HepG2 (cell line): ENCODE results near the gene LIME1. TPM values are rescaled to one million over a fixed set of nuclear protein-coding genes. Genes with fewer than 3 reads are reported as not detected.

Experiments
- CHD4 ChIP-seq: fragments of 200-600 bp; sonication (generic); IDR thresholded peaks from 2 replicates; pipeline ENCODE4 v1.7.0; 2017; ENCODE audit warnings: mild to moderate bottlenecking, low read length, borderline replicate concordance
- ELF3 ChIP-seq: IDR thresholded peaks from 2 replicates; pipeline ENCODE4 v1.6.1; 2016; ENCODE audit warnings: missing genetic modification reagents, missing compliant biosample characterization
- ESRRA ChIP-seq: sonication (generic); formaldehyde crosslinking; IDR thresholded peaks from 2 replicates; pipeline ENCODE4 v1.5.1; 2020; ENCODE audit warnings: mild to moderate bottlenecking, low read depth, missing genetic modification reagents
- LBX2 ChIP-seq: sonication (generic); formaldehyde crosslinking; IDR thresholded peaks from 2 replicates; pipeline ENCODE4 v1.5.0; 2020; ENCODE audit warnings: missing genetic modification reagents, mild to moderate bottlenecking, borderline replicate concordance
- MED1 ChIP-seq: sonication (generic); formaldehyde crosslinking; IDR thresholded peaks from 2 replicates; pipeline ENCODE4 v1.4.0; 2020; ENCODE audit warnings: missing genetic modification reagents
- PHF8 ChIP-seq: sonication (generic); formaldehyde crosslinking; IDR thresholded peaks from 2 replicates; pipeline ENCODE4 v1.5.0; 2020; ENCODE audit warnings: missing genetic modification reagents
- RERE ChIP-seq: IDR thresholded peaks from 2 replicates; pipeline ENCODE4 v1.6.1; 2016; ENCODE audit warnings: low read depth, missing genetic modification reagents, missing compliant biosample characterization
- SAFB2 ChIP-seq: sonication (generic); formaldehyde crosslinking; IDR thresholded peaks from 2 replicates; pipeline ENCODE4 v1.5.1; 2020; ENCODE audit warnings: missing genetic modification reagents, low read depth, mild to moderate bottlenecking, borderline replicate concordance
- XRCC5 ChIP-seq: fragments of 200-400 bp; formaldehyde crosslinking; optimal IDR thresholded peaks from 2 replicates; pipeline ENCODE3; 2017; ENCODE audit warnings: mild to moderate bottlenecking, low read length
- ZNF512B ChIP-seq: sonication (generic); formaldehyde crosslinking; IDR thresholded peaks from 2 replicates; pipeline ENCODE4 v1.5.1; 2020; ENCODE audit warnings: missing genetic modification reagents, mild to moderate bottlenecking, borderline replicate concordance
- ZNF772 ChIP-seq: sonication (generic); formaldehyde crosslinking; IDR thresholded peaks from 2 replicates; pipeline ENCODE4 v1.5.0; 2020; ENCODE audit warnings: mild to moderate bottlenecking, missing genetic modification reagents
- polyA plus RNA-seq, 8 experiments: library from polyadenylated mRNA; depleted of rRNA in 3 of 8; stranded (reverse) in 7 of 8; unstranded in 1 of 8; fragments of >200 nt; fragmentation: Illumina TruSeq in 4 of 8; extraction: Trizol in 4 of 8; gene quantifications; 2 replicates each; pipeline versions ENCODE4 v1.2.1 to v1.2.3, GENCODE V29; 2011 to 2016; ENCODE audit warnings: low read depth in 4 of 8, missing spikeins in 1 of 8, mixed read lengths in 1 of 8; ENCODE audit not compliant: insufficient read depth in 1 of 8
- total RNA-seq, 5 experiments: library from RNA; depleted of rRNA; stranded (reverse); fragments of >200 nt; fragmentation: Illumina TruSeq; extraction: Trizol; gene quantifications; 2 replicates each; pipeline ENCODE4 v1.2.3, GENCODE V29; 2016; ENCODE audit warnings: low read depth in 1 of 5
- TF ChIP-seq, protein P1 (sequence below): sonication (generic); formaldehyde crosslinking; IDR thresholded peaks from 2 replicates; pipeline ENCODE4 v1.4.0; 2020; ENCODE audit warnings: missing genetic modification reagents
- TF ChIP-seq, protein P2 (sequence below): sonication (generic); formaldehyde crosslinking; IDR thresholded peaks from 2 replicates; pipeline ENCODE4 v1.4.0; 2020; ENCODE audit warnings: mild to moderate bottlenecking, missing genetic modification reagents, borderline replicate concordance
- TF ChIP-seq, protein P3 (sequence below): sonication (generic); formaldehyde crosslinking; IDR thresholded peaks from 2 replicates; pipeline ENCODE4 v1.8.0; 2022; ENCODE audit warnings: low read depth, missing genetic modification reagents

The LIME1 gene
- total and polyA plus RNA-seq, 2 of the 13 experiments (the other 11 are each of a cell fraction or from before 2014, with no cell fraction given) = 13.0 to 61.5 TPM

- TF ChIP-seq, protein P1, sequence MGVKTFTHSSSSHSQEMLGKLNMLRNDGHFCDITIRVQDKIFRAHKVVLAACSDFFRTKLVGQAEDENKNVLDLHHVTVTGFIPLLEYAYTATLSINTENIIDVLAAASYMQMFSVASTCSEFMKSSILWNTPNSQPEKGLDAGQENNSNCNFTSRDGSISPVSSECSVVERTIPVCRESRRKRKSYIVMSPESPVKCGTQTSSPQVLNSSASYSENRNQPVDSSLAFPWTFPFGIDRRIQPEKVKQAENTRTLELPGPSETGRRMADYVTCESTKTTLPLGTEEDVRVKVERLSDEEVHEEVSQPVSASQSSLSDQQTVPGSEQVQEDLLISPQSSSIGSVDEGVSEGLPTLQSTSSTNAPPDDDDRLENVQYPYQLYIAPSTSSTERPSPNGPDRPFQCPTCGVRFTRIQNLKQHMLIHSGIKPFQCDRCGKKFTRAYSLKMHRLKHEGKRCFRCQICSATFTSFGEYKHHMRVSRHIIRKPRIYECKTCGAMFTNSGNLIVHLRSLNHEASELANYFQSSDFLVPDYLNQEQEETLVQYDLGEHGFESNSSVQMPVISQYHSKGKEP (CRISPR knock-in tag) = no peak
- TF ChIP-seq, protein P2, sequence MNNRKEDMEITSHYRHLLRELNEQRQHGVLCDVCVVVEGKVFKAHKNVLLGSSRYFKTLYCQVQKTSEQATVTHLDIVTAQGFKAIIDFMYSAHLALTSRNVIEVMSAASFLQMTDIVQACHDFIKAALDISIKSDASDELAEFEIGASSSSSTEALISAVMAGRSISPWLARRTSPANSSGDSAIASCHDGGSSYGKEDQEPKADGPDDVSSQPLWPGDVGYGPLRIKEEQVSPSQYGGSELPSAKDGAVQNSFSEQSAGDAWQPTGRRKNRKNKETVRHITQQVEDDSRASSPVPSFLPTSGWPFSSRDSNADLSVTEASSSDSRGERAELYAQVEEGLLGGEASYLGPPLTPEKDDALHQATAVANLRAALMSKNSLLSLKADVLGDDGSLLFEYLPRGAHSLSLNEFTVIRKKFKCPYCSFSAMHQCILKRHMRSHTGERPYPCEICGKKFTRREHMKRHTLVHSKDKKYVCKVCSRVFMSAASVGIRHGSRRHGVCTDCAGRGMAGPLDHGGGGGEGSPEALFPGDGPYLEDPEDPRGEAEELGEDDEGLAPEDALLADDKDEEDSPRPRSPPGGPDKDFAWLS (CRISPR knock-in tag) = 0 out of 2 replicates have a peak, but pooled peaks have one; percentile 8
- TF ChIP-seq CHD4 (0 out of 2 replicates have a peak, but pooled peaks have one; percentile 17), XRCC5 (peak; percentile 97), ESRRA (CRISPR knock-in tag) (peak; percentile 86; the same call in 1 of the 2 replicates), RERE (CRISPR knock-in tag) (peak; percentile 68; the same call in 1 of the 2 replicates), PHF8 (peak; percentile 91), LBX2 (CRISPR knock-in tag) (peak; percentile 63), ZNF772 (peak; percentile 99), MED1 (CRISPR knock-in tag) (peak; percentile 96), SAFB2 (CRISPR knock-in tag) (peak; percentile 89), ELF3 (CRISPR knock-in tag) (peak; percentile 83), ZNF512B (CRISPR knock-in tag) (0 out of 2 replicates have a peak, but pooled peaks have one; percentile 25)
- TF ChIP-seq, protein P3, sequence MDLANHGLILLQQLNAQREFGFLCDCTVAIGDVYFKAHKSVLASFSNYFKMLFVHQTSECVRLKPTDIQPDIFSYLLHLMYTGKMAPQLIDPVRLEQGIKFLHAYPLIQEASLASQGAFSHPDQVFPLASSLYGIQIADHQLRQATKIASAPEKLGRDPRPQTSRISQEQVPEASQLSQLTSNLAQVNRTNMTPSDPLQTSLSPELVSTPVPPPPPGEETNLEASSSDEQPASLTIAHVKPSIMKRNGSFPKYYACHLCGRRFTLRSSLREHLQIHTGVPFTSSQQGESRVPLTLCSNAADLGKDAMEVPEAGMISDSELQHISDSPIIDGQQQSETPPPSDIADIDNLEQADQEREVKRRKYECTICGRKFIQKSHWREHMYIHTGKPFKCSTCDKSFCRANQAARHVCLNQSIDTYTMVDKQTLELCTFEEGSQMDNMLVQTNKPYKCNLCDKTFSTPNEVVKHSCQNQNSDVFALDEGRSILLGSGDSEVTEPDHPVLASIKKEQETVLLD = no peak; the same call in 1 of the 2 replicates
These were observed 4.3 kb downstream of the LIME1 start (continued) for GRCh38 chr20:63740627-63741353.
